GM19193 (cell line): ENCODE results near the gene PIP4K2A.

ENCODE experiments used
- POLR2A ChIP-seq: IDR thresholded peaks from 4 replicates; pipeline ENCODE4 v1.6.1; 2011; ENCODE audit not compliant: insufficient read depth, insufficient read length; ENCODE audit errors: extremely low read depth

PIP4K2A gene

DNA sequence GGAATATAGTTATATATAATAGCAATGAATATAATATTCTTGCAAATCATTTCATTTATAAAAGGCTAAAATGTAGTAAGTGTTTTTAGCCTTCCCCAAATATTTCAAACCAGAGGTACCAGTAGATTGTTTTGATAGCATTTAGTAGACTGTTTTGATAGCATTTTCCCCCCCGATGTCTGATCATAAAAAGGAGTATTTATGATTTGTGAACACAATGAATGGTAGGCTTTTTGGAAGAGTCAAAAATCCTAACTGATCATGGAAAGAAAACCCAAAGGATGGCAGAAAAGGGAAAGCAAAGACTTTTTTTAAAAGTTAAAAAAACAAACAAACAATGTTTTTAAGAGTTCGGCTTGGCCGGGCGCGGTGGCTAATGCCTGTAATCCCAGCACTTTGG is 152.5 kb downstream of the PIP4K2A start:
- TF ChIP-seq POLR2A = no peak

DNA sequence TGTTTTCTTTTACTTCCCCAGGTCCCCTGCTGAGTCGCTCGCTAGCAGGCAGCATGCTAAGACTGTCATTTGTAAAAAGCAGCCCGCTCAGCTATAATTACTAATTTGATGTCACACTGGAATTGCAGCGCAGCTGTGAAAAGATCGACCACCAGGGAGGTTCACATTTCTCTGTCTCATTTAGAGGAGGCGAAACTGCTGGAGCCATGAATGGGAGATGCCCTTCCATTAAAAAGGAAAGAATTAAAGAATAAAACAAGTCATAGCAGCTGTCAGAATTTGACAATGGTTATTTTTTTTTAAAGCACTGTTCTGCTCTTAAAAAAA is 153.5 kb downstream of the PIP4K2A start:
- no peak for TF ChIP-seq POLR2A

DNA sequence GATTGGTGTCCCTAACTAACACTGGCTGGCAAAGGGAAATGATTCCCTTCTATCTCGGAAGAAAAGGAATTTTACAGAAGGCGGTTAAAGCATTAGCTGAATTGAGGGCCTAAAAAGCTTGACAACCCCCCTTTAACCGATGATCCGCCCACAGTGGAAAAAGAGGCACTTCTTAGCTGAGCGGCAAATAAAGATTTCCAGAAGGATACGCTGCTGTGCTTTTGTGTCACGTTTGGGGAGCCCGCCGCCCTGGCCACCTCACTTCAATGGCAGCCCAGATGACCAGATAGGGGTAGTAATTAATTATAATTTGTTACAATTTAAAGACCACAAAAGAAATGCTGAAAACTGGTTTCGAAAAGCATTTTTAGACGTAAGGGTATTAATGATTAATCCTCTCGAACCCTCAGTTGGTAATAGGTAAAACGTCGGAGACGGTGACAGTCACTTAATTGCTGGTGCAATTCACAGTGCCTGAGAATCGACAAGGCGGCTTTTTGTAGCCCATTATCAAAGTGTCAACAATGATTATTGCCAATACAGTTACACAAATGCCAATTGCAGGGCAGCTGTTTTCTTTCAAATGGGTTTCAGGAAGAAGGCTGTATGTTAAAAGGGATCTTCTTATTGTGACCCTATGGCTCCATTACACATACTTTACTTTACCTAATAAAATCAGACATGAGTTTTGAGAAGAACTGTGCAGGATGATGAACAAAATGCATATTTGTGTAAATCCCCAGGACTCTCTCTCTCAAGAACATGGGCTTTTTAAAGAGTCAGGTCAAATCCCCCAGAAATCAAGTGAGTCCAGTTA is 154.1 kb downstream of the PIP4K2A start:
- TF ChIP-seq POLR2A = no peak

DNA sequence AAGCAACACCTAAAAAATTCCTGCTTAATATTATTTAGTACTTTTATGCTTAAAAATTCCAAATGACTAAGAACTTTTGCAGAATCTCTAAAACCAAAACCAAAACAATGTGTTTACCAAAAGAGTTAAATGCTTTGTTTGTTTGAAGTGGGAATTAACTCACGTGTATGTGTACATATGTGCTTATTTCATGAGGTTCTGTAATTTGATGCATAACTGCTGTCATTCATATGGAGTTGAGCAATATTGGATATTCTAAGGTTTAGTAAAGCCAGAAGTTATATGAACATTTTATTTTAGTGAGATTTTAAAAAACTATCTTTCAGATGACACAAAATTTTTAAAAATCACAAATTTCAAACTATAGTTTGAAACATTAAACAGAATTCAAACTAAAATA is 157.1 kb downstream of the PIP4K2A start:
- TF ChIP-seq POLR2A = no peak

DNA sequence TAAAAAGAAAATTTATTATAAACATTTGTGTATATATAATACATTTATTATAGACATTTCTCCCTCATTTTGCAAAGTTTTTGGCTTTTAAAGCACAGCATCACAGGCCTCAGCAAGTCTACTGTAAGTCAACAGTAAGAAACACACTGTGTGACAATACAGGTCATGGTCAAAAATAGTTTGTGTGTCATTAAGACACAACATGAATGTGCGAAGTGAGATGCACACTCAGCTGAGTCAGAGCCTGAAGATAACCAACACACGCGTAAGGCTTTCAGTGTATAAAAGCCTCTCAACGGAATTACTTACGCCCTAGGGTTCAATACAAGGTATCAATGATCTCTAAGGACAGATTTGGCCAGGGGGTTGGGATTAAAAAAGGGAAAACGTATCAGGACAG is 157.6 kb downstream of the PIP4K2A start:
- TF ChIP-seq POLR2A = no peak

DNA sequence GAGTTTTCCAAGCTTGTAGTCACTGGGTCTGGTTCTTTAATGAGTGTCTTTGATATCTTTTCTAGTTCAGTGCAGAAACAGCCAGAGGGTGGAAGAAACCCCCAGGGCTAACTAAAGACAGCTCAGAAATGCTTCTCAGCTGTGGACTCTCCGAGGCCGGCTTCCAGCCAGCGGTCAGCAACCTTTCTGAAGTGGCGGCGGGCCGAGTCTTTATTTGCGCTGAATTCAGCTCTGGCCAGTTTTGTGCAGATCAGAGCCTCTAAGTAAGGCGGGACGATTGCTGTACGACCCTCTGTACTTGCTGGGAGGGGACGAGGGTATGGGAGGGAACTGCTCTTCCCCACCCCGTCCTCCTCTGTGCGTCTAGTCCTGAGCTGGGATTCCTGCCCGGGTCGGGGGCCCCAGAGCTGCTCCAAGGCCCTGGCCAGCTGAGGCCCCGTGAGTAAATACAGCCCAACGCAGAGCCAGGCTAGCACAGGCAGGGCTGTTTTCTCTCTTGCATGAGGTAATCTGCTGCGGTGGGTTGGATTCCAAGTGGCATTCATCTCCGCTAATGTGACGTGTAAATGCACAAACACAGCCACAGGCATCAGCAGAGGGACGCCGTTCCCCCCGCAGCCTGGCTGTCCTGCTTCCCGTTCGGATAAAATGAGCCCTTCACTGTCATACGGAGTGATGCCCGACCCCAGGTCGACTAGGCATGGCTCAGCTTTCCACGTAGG is 159.8 kb downstream of the PIP4K2A start:
- TF ChIP-seq POLR2A = no peak

DNA sequence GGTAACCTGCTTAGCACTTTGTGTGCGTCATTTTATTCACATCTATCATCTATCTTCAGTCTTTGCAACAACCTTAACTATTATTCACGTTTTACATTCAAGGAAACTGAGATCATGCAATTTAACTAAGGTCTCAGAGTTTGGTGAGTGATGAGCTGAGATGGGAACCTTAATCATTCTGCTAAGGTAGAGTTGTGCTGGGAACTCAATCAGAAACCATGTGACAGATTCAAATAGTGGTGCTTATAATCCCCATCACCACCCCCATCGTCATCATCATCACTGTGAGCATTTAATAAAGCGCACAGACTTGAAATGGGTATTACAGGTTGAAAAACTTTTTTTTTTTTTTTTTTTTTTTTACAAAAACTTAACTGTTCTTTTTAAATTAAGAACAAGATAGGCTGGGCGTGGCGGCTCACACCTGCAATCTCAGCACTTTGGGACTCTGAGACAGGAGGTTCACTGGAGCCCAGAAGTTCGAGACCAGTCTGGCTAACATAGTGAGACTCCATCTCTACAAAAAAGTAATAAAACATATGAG is 160.9 kb downstream of the PIP4K2A start:
- no peak for TF ChIP-seq POLR2A

DNA sequence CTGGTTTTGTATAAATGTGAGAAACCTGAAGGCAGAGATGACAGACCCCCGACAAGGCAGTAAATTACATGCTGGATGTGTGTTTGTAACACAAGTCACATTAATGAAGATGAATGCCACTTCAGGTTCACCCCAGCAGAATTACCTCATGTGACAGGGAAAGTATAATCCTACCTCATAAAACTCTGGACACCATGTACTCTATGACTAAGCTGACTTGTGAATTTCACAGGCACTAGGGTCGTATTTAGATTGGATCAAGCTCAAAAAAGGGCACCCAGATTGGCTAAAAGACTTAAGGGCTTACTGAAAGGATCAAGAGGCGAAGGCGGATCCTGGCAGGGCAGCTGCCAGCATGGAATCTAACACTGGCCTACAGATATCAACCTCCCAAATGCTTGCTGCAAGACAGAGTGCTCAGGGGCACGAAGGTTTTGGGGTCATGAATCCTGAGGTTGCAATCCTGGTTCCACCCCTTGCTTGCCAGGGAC is 161.4 kb downstream of the PIP4K2A start:
- peak; percentile 5 for TF ChIP-seq POLR2A

DNA sequence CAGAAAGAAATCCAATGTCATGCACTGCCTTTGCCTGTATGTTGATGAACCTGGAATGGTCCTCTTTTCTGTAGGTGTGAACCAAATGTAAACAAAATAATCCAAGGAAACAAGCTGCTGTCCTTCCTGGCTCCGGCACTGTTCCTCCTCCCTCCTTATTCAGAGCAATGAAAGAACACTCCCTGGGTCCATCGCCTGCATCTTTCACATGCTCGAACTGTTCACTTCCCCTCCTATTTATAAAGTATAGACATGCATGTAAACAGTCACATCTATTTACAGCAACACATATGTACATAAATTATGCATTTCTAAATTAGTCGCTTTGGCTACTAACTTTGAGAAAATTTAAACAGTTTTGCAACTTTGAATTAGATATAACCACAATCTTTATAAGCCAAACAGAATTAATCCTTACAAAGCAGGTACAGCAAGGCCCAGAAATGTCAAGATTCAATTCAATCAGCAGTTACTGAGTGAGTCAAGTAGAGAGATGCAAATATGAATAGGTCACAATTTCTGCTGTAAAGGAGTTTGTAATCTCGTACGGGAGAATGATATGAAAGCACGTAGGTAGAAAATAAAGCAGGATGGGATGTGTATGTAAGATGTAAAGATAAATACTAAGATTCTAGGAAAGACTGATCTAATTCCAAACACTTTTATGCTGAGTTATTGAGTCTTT is 162.6 kb downstream of the PIP4K2A start:
- TF ChIP-seq POLR2A = no peak

DNA sequence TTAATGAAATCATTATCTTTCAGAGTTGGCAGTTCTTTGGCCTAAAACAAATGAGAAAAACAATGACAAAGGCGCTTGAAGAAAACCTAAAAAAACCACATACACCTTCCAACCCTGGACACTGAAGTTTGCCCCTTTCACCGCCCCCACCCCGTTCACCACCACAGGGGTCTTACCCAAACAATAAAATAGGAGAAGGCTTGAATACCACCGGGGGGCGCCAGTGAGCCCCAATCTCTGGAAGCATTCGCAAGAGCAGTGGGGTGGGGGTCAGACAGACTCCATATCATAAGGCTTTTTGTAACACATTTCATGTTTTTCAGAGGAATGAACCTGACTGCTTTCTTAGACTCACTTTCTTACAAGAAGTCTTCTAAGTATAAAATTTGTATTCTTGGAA is 163.6 kb downstream of the PIP4K2A start:
- no peak for TF ChIP-seq POLR2A

DNA sequence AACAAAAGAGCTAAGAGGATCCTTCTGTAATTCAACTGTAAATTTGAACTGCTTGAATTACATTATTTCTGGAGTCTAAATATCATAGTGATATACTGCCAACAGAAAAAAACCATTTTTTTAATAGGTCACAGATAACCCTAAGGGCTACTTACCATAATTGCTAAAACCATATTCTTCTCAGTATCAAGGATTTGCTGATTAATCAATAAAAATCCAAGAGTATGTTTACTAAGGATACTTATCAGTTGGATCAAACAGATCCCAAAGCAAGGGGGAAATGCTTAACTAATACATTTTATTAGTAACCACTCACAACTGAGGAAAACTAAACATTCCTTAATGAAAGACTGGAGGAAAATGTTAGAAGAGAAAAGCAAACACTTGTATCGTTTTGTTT is 166.0 kb downstream of the PIP4K2A start:
- TF ChIP-seq POLR2A = no peak

DNA sequence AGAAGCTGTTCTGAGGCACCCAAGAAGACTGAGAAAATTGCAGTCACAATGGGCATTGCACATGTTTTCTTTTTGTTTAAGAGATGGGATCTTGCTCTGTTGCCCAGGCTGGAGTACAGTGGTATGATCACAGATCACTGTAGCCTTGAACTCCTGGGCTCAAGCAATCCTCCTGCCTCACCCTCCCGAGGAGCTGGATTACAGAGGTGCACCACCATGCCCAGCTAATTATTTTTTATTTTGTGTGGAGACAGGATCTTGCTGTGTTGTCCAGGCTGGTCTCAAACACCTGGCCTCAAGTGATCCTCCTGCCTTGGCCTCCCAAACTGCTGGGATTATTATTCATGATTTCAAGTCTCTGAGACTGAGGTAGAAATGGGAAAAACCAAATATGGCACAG is 168.7 kb downstream of the PIP4K2A start:
- no peak for TF ChIP-seq POLR2A

DNA sequence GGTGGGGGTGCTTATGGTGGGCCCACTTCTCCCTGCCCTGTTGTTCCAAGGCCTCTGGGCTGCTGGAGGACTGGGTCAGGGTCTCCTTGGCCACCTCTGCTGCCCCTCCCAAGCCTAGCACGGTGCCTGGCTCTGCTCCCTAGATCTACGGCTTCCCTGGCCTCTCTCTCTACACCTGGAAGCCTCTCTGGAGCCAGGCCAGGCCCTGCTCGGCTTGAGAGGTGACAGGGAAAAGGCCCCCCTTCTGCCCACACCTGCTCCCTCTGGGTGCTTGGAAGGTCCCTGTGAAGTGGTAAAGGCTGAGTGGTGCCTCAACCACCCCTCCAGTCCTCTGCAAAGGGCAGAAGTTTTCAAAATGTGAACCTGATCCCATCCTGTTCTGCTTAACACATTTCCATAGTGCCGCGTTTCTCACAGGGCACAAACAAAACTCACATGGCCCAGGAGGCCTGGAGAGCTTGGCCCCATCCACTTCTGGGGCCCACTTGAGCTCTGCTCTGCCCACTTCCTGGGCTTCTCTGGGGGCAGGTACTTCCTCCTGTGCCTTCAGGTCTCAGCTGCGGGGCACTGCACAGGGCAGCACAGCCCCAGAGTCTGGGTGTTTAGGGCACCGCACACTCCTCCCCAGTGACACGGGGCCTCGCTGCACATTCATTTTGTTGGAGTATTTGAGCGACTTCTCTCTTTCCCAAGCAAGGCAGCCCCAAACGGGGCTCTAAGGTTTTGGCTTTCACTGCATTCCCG is 169.9 kb downstream of the PIP4K2A start:
- no peak for TF ChIP-seq POLR2A

DNA sequence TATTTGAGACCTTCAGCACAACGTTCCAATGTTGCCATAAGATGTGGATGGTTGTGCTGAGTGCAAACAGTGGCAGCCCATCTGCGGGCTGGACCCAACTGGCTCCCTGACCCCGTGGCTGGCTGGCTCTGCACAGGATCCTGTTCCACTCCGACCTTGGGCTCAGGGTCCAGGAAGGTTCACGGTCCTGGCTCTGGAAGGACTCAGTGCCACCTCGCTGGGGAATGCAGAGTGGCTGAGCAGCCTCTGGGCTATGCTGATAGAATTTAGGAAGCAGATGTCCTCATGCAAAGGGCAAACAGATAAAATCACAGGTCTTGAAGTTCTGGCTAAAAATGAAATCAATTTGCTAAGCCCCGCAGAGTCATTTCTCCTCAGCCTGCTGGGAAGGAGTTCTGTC is 171.6 kb downstream of the PIP4K2A start:
- no peak for TF ChIP-seq POLR2A

DNA sequence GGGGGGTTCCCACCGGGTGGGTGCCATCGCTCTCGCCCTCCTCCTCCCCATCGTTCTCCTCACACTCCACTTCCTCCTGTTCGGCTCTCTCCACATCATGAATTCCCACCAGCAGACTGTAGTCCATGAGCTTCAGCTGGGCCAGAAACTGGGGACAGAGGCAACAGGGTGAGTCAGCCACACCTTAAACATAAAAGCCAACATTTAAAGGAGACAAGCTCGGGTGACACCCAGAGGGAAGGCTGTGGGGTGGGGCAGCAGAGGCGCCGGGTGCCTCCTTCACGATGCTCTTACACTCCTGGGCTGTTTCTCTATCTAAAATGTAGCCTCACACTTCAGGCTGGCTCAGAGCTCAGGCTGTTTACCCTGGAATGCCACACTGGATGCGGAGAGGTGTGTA is 172.5 kb downstream of the PIP4K2A start:
- no peak for TF ChIP-seq POLR2A
